HEK293 (cell line): ENCODE results near the gene SCN1A.
A peak's percentile ranks its signal among the peaks of the same experiment; 100 is the strongest.

Experiments used
- BCL11B ChIP-seq: fragments of 450-650 bp; formaldehyde crosslinking; IDR thresholded peaks from 2 replicates; pipeline ENCODE4 v1.5.1; 2016; ENCODE audit warnings: low read depth, missing biosample characterization, missing genetic modification characterization
- CTCF ChIP-seq: fragments of 450-650 bp; formaldehyde crosslinking; IDR thresholded peaks from 2 replicates; pipeline ENCODE4 v1.5.1; 2016; ENCODE audit warnings: missing biosample characterization, missing genetic modification characterization
- EGR2 ChIP-seq: fragments of 450-650 bp; formaldehyde crosslinking; IDR thresholded peaks from 2 replicates; pipeline ENCODE4 v1.5.1; 2016; ENCODE audit warnings: low read depth, missing biosample characterization, missing genetic modification characterization
- GLIS2 ChIP-seq: fragments of 450-650 bp; formaldehyde crosslinking; IDR thresholded peaks from 2 replicates; pipeline ENCODE4 v1.5.1; 2016; ENCODE audit warnings: missing biosample characterization, missing genetic modification characterization
- HOXC10 ChIP-seq: sonication (generic); formaldehyde crosslinking; IDR thresholded peaks from 2 replicates; pipeline ENCODE4 v1.8.1; 2023; ENCODE audit warnings: mild to moderate bottlenecking, missing genetic modification reagents
- HOXD13 ChIP-seq: sonication (generic); formaldehyde crosslinking; IDR thresholded peaks from 2 replicates; pipeline ENCODE4 v1.8.0; 2022; ENCODE audit warnings: missing genetic modification reagents, borderline replicate concordance
- PATZ1 ChIP-seq: fragments of 450-650 bp; formaldehyde crosslinking; IDR thresholded peaks from 2 replicates; pipeline ENCODE4 v1.5.1; 2016; ENCODE audit warnings: missing biosample characterization, missing genetic modification characterization
- PRDM1 ChIP-seq: fragments of 450-650 bp; formaldehyde crosslinking; IDR thresholded peaks from 2 replicates; pipeline ENCODE4; 2016; ENCODE audit warnings: missing biosample characterization, missing genetic modification characterization
- PRDM6 ChIP-seq: fragments of 450-650 bp; formaldehyde crosslinking; IDR thresholded peaks from 2 replicates; pipeline ENCODE4 v1.5.1; 2017; ENCODE audit warnings: missing biosample characterization, missing genetic modification characterization
- SETDB1 ChIP-seq: IDR thresholded peaks from one replicate; pipeline ENCODE4 v1.6.1; 2017; ENCODE audit warnings: mild to moderate bottlenecking, low read length, moderate library complexity, mixed read lengths; ENCODE audit not compliant: insufficient read length
- SP3 ChIP-seq: fragments of 450-650 bp; formaldehyde crosslinking; IDR thresholded peaks from 2 replicates; pipeline ENCODE4 v1.5.1; 2016; ENCODE audit warnings: missing biosample characterization, missing genetic modification characterization
- TRIM28 ChIP-seq: IDR thresholded peaks from 2 replicates; pipeline ENCODE4 v1.6.1; 2011; ENCODE audit warnings: low read length, control low read depth, borderline replicate concordance
- ZFP69B ChIP-seq: fragments of 450-650 bp; formaldehyde crosslinking; IDR thresholded peaks from 2 replicates; pipeline ENCODE4 v1.5.1; 2016; ENCODE audit warnings: missing biosample characterization, missing genetic modification characterization
- ZNF10 ChIP-seq: fragments of 450-650 bp; formaldehyde crosslinking; IDR thresholded peaks from 2 replicates; pipeline ENCODE4 v1.5.1; 2017; ENCODE audit warnings: missing biosample characterization, missing genetic modification characterization
- ZNF2 ChIP-seq: fragments of 450-650 bp; formaldehyde crosslinking; IDR thresholded peaks from 2 replicates; pipeline ENCODE4 v1.5.1; 2016; ENCODE audit warnings: missing biosample characterization, missing genetic modification characterization
- ZNF24 ChIP-seq: fragments of 450-650 bp; formaldehyde crosslinking; IDR thresholded peaks from 2 replicates; pipeline ENCODE4 v1.5.1; 2016; ENCODE audit warnings: missing biosample characterization, missing genetic modification characterization
- ZNF398 ChIP-seq: fragments of 450-650 bp; formaldehyde crosslinking; IDR thresholded peaks from 2 replicates; pipeline ENCODE4 v1.5.1; 2017; ENCODE audit warnings: missing biosample characterization, missing genetic modification characterization
- ZNF501 ChIP-seq: fragments of 450-650 bp; formaldehyde crosslinking; IDR thresholded peaks from 2 replicates; pipeline ENCODE4 v1.5.1; 2016; ENCODE audit warnings: missing biosample characterization, missing genetic modification characterization
- ZNF518A ChIP-seq: fragments of 450-650 bp; formaldehyde crosslinking; conservative IDR thresholded peaks from 2 replicates; pipeline ENCODE4 v1.5.1; 2016; ENCODE audit warnings: low read depth, missing biosample characterization, missing genetic modification characterization
- ZNF600 ChIP-seq: fragments of 450-650 bp; formaldehyde crosslinking; IDR thresholded peaks from 2 replicates; pipeline ENCODE4 v1.5.1; 2016; ENCODE audit warnings: missing biosample characterization, missing genetic modification characterization
- ZNF660 ChIP-seq: fragments of 450-650 bp; IDR thresholded peaks from 2 replicates; pipeline ENCODE4 v1.5.1; 2018; ENCODE audit warnings: missing biosample characterization, mild to moderate bottlenecking, missing genetic modification characterization
- ZNF776 ChIP-seq: fragments of 450-650 bp; formaldehyde crosslinking; IDR thresholded peaks from 2 replicates; pipeline ENCODE4 v1.5.0; 2017; ENCODE audit warnings: missing biosample characterization, missing genetic modification characterization, borderline replicate concordance
- ZNF791 ChIP-seq: fragments of 450-650 bp; formaldehyde crosslinking; IDR thresholded peaks from 2 replicates; pipeline ENCODE4 v1.5.1; 2016; ENCODE audit warnings: missing biosample characterization, missing genetic modification characterization
- ZSCAN18 ChIP-seq: fragments of 450-650 bp; formaldehyde crosslinking; IDR thresholded peaks from 2 replicates; pipeline ENCODE4 v1.5.1; 2016; ENCODE audit warnings: missing biosample characterization, missing genetic modification characterization
- ZXDB ChIP-seq: fragments of 450-650 bp; formaldehyde crosslinking; IDR thresholded peaks from 2 replicates; pipeline ENCODE4 v1.5.1; 2016; ENCODE audit warnings: missing biosample characterization, missing genetic modification characterization

SCN1A gene

GRCh38 chr2:165953655-165954606, 173.9 kb downstream of the SCN1A start, which contains the start of gene TTC21B (continued):
- TF ChIP-seq ZNF518A (tag by site-specific recombination) (peak; percentile 55), ZNF2 (peak; percentile 81), ZNF10 (tag by site-specific recombination) (no peak), ZNF600 (tag by site-specific recombination) (peak; percentile 93), GLIS2 (tag by site-specific recombination) (peak; percentile 82), ZNF776 (tag by site-specific recombination) (no peak), TRIM28 (peak; percentile 73; the same call in 1 of the 2 replicates), SP3 (peak; percentile 83), ZXDB (peak; percentile 100), SETDB1 (no peak), ZFP69B (tag by site-specific recombination) (0 out of 2 replicates have a peak, but pooled peaks have one; percentile 58), CTCF (tag by site-specific recombination) (peak; percentile 90), ZNF24 (tag by site-specific recombination) (peak; percentile 80; the same call in 1 of the 2 replicates), PRDM6 (tag by site-specific recombination) (no peak), BCL11B (no peak), PRDM1 (tag by site-specific recombination) (peak; percentile 95), HOXD13 (CRISPR knock-in tag) (no peak), ZNF501 (tag by site-specific recombination) (peak; percentile 98), ZNF660 (peak; percentile 61), EGR2 (peak; percentile 79), HOXC10 (CRISPR knock-in tag) (no peak), ZNF398 (tag by site-specific recombination) (no peak; the same call in 1 of the 2 replicates), PATZ1 (tag by site-specific recombination) (peak; percentile 77; the same call in 1 of the 2 replicates), ZSCAN18 (tag by site-specific recombination) (no peak), ZNF791 (tag by site-specific recombination) (no peak)
